HG02763 (cell line): Measurements from ENCODE around the gene SLC29A2.
"Not testable (repeated sequence)": the region's sequence is repeated elsewhere in the genome, so short reads cannot be mapped to it uniquely, and the experiment has no call there.

Source experiments
- ATAC-seq: cut with Tn5 transposase; IDR thresholded peaks from one replicate; pipeline ENCODE4 v1.9.1; 2021; ENCODE audit warnings: mild to moderate bottlenecking, moderate library complexity; ENCODE audit not compliant: unreplicated experiment

The SLC29A2 gene

DNA sequence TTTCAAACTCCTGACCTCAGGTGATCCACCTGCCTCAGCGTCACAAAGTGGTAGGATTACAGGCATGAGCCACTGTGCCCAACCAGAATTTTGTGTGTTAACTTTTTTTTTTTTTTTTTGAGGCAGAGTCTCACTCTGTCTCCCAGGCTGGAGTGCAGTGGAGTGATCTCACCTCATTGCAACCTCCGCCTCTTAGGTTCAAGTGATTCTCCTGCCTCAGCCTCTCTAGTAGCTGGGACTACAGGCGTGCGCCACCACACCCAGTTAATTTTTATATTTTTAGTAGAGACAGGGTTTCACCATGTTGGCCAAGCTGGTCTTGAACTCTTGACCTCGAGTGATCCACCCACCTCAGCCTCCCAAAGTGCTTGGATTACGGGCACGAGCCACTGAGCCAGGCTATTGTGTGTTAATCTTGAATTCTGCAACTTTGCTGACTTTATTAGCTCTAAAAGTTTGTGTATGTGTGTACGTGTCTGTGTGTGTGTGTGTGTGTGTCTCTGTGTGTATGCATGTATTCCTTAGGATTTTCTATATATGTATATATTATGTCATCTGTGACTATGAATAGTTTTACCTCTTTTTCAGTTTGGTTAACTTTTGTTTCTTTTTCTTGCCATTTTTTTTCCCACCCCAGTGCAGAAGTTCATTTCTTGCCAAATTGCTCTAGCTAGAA, 20.9 kb downstream of the SLC29A2 start:
- ATAC-seq = not testable (repeated sequence)

DNA sequence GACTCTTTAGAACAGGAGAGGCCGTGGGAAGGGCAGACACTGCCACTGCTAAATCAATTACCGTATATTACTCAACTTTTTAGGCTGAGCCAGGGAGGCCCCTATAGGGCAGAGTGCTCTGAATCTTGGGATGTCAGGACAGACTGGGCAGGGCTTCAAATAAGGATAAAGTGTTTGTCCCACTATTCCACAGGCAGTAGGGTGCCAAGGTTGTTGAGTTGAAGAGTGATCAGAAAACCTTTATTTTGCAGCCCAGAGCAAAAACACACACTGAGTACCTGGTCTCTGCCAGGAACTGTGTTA, 22.5 kb downstream of the SLC29A2 start:
- ATAC-seq = no peak

DNA sequence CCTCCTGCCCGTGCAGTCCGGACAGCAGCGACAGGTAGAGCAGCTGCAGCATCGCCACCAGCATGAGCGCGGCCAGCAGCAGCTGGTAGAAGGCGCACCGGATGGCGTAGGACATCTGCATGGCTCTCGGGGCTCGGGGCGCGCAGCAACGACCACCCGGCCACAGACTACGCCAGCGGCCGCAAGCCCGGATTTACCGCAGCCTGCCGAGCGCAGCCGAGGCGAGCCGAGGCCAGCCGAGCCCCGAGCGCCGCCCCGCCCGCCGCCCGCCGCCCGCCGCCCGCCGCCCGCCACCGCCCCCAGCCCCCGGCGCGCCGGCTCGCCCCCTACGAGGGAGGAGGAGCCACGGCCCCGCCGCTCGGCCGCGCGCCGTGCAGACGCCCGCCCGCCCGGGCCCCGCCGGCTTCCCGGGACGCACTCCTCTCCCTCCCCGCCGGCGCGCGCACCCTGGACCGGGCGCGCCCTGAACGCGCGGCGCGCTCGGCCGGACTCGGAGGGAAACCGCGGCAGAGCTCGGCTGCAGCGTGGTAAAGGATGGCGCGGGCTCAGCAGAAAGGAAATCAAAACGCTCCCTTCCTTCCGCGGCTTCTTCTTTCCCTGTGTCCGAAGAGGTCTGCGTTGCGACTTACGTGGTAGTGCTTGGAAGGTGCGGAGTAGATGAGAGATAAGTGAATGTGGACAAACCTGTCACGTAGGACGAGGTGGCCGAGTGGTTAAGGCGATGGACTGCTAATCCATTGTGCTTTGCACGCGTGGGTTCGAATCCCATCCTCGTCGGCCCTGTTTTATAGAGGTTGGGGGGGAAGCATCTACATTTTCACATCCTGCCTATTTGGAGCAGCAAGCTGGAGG, 23.9 kb downstream of the SLC29A2 start, which contains the start of gene B4GAT1:
Gene B4GAT1, minus strand, starts transcription at position 205 of the 852 bp plus-strand sequence. Its CDS starts 84 bp downstream, at position 121.
- ATAC-seq = peak; percentile 49

DNA sequence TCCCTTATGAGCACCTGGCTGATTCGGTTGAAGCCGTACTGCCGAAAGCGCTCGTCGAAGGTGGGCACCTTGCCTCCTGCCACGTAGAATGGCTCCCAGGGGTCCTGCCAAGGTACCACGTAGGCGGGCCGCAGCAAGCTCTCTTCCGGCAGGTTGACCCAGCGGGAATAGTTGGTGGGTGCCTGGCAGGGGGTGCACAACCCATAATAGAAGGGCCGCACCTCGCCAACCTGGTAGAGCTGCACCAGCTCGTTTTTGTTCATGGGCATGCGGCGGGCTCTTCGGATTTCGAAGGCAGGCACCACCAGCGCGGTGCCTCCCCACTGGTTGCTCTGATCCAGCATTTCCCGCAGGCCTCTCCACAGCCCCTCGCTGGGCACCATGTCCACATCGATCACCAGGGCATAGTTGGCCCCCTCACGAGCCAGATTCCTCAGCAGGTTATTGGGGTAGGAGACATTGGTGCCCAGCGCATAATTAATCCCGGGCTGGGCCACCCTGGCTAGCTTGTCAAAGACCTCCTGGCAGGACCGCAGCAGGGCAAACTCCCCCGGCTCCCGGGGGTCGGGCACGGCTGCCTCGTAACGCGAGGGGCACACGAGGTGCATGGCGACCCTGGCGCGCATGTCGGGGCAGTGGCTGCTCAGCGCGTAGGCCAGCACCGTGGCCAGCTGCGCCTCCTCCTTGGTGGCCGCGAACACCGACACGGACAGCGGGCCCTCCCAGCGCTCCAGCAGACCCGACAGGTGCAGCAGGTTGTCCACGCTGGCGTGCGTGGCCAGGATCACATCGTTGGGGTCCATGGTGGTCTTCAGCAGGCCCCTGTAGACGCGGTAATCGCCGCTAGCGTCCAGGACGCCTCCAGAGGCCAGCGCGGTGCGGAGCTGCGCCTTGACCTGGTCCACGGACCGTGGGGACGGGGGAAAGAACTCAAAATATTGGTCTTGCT, 24.8 kb downstream of the SLC29A2 start:
- no peak for ATAC-seq

DNA sequence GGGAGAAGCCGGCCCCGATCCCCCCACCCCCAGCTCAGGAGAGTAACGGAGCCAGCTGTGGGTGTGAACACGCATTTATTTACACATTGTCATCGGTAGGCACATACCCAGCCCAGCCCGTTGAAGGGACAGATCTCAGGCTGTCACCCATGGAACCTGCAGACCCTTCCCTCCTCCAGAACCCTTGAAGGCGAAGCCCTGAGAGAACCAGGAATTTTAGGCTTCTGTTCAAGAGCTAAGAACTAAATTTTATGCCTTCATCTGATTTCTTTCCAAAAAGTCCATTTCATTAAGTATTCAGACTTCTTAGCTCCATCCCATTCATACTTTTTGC, 26.3 kb downstream of the SLC29A2 start:
- ATAC-seq = no peak

DNA sequence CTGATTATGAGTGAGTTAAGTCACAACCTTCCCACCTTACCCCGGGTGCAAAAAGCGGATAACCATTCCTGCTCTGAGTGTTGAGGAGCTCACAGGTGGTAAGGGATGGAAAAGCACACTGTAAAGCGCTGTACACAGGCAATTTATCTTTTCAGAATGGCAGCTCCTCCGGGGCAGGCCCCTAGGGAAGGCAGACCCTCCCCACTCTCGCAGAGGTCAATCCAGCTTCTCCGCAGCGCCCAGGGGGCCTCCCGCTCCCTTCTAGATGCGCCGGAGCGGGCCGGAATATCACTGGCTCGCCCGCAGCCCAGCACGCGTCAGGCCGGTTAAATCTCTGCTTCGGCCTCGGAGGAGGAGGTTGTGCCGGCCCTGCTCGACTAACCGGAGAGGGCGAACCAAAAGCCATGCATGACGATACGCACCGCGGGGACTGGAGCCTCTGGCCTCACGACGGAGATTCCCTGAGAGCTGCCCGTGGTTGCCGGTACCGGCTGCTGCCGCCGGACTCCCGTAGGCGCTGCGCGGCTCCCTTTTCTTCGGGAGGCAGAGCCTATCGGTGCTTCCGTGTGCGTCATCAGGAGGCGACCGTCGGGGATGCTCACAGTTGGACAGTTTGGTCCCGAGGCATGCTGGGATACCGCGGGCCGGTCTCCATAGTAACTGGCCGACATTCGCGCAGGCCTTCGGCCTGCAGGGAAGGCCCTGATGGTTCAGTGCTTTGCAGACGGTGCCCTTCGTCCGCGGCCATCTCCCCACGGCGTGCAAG, 26.8 kb downstream of the SLC29A2 start, which contains the start of gene BRMS1:
Gene BRMS1, minus strand, starts transcription at position 555 of the 766 bp plus-strand sequence. CDS start 2,870 bp downstream, outside the sequence.
- peak; percentile 65 for ATAC-seq

DNA sequence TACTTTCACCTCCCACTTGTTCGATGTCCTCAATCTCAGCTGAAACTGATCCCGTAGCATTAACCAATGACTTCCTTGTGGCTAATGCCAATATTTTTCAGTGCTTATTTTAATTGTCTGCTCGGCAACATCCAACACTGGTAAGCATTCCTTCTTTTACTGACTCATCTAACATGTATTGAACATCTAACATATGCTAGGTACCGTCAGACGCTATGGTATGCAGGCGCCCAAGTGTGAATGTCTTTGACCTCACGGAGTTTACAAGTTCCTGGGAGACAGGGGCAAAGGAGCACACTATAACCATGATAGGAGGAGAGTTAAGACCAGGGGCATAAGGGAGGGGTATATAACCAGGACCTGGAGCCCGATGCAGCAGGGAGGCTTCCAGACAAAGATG, 28.4 kb downstream of the SLC29A2 start:
- no peak for ATAC-seq

DNA sequence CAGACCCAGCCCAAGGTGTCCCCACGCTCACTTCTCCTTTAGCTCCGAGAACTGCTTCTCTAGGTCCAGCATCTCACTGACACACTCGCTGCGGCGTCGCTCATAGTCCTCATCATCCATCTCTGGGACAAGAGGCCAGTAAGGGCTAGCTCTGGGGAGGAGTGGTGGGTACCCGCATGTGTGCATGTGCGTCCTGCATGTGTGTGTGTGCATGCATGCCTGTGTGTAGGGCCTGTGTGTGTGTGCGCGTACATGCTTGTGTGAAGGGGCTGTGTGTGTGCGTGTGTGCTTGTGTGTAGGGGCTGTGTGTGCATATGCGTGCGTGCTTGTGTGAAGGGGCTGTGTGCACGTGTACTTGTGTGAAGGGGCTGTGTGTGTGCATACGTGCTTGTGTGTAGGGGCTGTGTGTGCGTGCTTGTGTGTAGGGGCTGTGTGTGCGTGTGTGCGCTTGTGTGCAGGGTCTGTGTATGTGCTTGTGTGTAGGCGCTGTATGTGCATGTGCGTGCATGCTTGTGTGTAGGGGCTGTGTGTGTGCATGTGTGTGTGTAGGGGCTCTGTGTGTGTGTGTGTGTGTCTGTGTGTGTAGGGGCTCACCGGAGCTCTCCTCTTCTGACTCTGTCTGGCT, 29.9 kb downstream of the SLC29A2 start:
- ATAC-seq = no peak

DNA sequence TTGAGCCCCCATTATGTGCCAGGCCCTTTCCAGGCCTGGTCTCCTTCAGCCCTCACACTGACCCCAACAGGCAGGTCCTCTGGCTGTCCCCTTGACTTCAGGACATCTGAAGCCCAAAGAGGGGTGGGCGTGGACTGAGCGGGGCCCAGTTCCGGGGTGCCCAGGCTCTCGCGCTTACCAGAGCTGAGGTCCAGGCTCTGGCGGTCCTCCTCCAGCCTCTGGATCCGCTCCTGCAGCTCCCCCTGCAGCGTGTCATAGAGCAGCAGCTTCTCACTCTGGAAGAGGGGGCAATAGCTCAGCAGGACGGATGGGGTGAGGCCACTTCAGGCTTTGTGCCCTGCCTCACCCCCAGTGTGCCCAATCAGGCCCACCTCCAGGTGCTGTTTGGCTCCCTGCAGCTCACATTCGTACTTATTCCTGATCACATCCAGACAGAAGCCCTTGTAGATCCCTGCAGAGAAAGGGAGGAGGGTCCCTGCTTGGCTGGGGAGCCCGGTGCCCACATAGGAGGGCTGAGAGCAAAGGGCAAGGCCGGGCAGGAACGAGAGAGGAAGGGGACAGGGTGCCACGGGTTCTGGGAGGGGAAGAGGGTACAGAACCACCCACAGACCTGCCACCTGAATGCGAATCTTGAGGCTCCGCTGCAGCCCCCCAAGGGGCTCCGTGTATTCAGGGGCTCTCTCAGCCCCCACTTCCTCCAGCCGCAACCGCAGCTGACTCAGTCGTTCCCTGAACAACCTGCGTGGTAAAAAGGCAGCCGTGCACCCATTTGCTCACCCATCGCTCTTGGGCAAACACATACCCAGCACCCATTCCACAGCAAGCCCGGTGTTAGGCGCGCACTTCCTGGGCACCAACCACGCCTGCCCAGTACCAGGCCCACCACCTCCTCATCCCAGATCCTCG, 30.7 kb downstream of the SLC29A2 start:
- no peak for ATAC-seq

DNA sequence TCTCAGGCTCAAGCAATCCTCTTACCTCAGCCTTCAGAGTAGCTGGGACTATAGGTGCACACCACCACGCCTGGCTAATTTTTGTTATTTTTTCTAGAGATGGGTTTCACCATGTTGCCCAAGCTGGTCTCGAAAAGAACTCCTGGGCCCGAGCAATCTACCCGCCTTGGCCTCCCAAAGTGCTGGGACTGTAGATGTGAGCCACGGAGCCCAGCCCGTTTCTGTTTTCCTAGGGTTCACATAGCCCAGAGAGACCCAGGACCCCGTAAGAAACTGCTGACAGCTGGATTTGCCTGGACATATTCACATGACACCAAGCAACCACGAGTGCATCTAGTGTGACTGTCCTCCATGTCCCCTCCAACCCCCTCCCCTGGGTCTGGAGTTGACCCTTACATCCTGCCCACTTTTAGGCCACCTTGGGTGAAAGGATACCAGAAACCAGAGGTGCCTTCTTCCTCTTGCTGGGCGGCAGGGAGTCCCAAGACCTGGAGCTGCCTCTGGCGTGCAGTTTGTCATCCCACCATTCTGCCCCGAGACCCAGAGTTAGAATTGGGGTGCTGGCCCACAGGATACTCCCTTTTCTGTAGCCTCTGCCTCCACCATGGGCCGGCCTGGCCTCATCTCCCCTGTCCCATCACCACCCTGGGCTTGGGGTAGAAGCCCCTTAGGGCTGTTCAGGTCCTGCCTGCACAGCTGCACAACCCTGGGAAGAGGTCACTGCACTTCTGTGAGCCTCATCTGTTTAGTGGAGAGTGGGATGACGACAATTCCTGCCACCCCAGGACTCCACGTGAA, 31.7 kb downstream of the SLC29A2 start:
- ATAC-seq = no peak

DNA sequence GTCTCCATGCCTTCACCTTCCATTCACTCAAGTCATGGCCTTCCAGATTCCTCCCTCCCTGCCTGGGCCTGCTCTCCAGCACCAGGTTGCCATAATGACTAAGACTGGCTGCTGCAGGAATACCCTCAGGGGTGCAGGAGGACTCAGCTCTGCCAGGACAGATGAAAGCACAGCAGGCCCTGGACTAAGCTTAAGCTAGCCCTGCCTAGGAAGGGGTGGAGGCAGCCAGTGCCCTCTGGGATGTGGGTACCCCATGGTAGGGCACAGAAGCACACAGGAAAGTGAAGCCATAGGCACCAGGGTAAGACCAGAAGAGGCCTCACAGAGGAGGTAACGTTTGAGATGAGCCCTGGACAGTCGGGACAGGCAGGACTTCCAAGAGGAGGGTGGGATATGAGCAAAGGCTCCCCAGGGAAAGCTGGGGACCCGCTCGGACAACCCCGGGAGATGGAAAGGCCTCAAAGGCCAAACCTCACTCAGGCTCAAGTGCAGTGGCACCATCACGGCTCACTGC, 32.3 kb downstream of the SLC29A2 start:
- ATAC-seq = no peak

DNA sequence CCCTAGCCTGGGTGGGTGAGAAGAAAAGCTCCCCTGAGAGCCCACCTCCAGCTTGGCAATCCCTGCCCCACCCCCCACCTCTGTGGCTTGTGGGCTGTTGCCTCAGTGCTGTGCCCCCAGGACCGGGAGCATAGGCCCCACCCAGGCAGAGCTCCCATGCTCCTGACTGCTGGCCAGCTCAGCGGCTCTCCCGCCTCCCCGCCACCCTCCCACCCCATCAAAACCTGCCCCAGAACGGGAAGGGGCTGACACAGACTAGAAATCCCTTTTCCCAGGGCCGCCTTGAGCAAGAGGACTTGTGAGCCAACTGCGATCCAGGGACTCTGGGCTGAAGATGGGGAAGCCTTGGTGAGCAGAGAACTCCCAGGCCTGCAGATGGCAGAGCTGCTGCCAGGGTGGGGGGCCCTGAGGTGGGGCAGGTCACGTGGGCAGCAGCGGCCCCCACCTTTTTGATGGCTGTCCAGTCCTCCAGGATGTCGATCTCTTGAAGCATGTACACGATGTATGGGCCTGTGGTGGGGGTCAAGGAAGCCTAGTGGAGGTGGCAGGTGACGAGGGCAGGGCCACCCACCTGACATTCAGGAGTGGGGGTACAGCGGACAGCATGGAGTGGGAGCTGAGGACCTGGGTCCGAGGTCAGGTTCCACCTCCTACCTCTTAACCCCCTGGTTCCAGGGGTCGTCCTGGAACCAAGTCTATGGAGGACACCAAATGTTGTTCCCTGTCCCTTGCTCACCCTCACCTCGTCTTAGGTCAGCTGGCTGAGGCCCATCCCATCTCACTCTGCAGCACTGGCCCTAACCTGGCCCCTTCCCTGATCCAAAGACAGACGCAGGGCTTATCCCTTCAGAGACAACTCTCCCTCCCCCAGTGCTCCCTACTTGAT, 33.0 kb downstream of the SLC29A2 start:
- no peak for ATAC-seq

DNA sequence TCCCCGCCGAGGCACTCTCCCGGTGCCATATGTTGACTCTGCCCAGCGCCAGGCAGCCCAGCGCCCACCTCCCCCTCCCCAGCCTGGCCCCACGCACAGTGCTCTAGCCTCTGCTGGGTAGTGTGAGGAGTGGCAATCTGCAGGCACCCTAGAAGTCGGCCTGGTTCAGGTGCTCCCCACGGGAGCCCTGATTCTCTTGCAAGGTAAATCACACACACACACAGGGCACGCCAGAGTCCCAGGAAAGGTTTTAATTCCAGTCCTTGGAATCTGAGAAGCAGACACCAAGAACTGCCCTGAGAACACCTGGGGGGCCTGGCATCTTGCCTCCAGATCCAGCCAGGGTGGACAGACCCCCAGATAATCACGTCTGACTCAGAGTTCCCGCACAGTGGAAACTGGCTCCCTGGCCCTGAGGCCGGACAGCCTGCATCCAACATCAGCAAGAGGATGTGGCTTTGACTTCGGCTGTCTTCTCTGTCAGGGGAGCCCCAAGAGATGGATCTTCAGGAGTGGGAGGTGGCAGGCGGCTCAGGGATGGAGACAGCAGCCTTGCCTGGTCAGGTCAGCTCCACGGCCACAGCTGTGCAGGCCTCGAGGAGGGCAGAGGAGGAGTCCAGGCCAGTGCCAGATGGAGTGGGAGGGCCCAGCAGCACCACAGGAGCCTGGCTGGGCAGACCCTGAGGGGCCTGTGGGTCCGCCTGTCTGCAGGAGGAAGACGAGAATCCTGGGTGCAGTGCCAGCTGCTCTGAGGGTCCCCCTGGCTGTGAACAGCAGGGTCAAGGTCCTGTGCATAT, 34.3 kb downstream of the SLC29A2 start:
- ATAC-seq = no peak

DNA sequence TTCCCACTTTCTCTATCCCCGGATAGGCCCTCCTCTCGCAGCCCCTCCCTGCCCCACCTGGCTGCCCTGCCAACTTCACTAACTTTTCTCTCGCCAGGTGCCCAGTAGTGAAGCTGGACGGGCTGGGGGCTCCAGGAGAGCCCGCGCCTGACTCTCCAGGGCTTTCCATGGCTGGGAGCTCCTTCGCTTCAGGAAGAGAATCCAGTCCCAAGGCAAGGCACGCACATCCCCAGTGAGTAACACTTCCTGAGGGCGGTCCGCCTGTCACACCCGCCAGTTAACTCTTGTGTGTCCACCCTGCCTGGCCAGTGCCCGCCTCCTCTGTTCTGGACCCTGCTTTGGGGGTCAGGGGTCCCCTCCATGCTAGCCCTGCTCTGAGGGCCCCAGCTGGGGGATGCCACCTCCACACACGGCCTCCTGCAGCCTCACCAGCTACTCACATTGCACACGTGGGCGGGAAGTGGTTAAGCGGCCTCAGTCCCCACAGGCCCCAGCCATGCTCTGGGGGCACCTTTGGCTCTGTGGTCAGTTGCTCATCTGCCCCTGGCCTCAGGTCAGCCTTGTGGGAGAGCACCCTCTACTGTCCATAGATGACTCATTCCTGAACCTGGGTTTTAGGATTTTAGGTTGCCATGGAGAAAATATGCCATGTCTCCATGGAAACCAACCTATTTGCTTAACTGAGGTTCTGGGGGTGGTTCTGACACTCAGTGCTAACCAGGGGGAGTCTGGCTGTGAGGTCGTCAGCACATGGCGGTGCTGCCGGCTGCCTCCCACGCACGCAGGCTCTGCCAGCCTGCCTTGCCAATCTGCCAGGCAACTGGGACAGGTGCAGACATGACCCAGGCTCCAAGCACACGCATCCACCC, 35.1 kb downstream of the SLC29A2 start, which contains the start of gene RIN1:
Gene RIN1, minus strand, starts transcription at position 201 of the 869 bp plus-strand sequence. Its CDS starts 32 bp downstream, at position 169.
- no peak for ATAC-seq
